NCI-H2196 (cell line): ENCODE data around the gene PPARA.
"Not testable (repeated sequence)": the region's sequence is repeated elsewhere in the genome, so short reads cannot be mapped to it uniquely, and the experiment has no call there.

Experiments used
- DNase-seq: peaks from one replicate; lab custom pipeline; 2025; ENCODE audit not compliant: unreplicated experiment; lab: John Stamatoyannopoulos, UW

Gene PPARA

GRCh38 chr22:46125816-46126765 lies 24.2 kb upstream of the PPARA start:
- DNase-seq = no peak

- DNase-seq = no peak
Measured at GRCh38 chr22:46126853-46127385, 23.4 kb upstream of the PPARA start.

GRCh38 chr22:46127556-46127955 lies 22.8 kb upstream of the PPARA start:
- no peak for DNase-seq

- DNase-seq = no peak
Measured at GRCh38 chr22:46128606-46129005, 21.7 kb upstream of the PPARA start.

DNA sequence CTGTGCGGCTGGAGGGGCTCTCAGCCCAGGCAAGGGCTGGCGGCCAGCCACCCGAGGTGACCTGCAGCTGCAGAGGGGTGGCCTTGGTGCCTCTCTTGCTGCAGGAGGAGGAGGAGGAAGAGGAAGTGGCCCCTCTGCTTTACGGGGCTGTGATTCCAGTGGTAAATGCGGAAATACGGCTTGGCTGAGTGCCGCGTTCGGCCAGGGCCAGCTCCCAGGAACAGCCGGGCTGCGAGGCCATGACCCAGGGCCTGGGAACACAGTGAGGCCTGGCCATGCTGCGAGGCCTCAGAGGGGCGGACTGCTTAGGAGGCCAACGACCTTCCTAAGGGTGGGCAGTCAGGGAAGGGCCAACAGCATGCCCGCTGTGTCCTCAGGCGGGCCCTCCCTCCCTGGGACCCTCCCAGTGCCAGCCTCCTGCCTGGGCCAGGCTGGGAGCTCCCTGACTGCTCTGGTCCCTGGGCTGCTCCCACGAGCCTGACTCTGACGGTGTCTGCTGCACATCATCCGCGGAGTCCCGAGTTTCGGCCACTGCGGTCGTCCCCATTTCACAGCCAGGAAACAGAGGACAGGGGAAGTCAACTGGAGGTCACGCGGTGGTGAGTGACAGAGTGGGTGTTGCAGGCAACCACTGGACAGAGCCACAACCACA lies 20.8 kb upstream of the PPARA start:
- no peak for DNase-seq

GRCh38 chr22:46131151-46131587 lies 19.2 kb upstream of the PPARA start:
- DNase-seq = no peak

DNA sequence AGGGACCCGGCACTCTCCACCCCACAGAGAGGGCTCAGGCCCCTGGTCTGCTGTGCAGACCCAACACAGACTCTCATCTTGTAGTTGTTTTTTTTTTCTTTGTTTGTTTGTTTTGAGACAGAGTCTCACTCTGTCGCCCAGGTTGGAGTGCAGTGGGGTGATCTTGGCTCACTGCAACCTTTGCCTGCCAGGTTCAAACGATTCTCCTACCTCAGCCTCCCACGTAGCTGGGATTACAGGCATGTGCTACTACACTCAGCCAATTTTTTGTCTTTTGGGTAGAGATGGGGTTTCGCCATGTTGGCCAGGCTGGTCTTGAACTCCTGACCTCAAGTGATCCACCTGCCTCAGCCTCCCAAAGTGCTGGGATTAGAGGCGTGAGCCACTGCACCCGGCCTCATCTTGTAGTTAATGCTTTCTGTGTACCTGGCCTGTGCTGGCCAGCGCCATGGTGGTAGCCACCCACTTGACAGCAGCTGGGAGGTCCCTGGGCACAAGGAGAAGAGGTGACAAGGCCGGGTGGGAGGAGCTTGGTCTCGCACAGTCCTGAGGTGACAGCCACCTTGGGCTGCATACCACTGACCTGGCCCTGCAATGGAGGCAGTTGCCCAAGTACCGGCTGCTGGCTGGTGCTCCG lies 18.0 kb upstream of the PPARA start:
- not testable (repeated sequence) for DNase-seq

GRCh38 chr22:46132830-46133587 lies 17.3 kb upstream of the PPARA start:
- no peak for DNase-seq

GRCh38 chr22:46133588-46133855 lies 16.8 kb upstream of the PPARA start:
- DNase-seq = no peak

GRCh38 chr22:46134111-46134705 lies 16.1 kb upstream of the PPARA start:
- DNase-seq = no peak

DNA sequence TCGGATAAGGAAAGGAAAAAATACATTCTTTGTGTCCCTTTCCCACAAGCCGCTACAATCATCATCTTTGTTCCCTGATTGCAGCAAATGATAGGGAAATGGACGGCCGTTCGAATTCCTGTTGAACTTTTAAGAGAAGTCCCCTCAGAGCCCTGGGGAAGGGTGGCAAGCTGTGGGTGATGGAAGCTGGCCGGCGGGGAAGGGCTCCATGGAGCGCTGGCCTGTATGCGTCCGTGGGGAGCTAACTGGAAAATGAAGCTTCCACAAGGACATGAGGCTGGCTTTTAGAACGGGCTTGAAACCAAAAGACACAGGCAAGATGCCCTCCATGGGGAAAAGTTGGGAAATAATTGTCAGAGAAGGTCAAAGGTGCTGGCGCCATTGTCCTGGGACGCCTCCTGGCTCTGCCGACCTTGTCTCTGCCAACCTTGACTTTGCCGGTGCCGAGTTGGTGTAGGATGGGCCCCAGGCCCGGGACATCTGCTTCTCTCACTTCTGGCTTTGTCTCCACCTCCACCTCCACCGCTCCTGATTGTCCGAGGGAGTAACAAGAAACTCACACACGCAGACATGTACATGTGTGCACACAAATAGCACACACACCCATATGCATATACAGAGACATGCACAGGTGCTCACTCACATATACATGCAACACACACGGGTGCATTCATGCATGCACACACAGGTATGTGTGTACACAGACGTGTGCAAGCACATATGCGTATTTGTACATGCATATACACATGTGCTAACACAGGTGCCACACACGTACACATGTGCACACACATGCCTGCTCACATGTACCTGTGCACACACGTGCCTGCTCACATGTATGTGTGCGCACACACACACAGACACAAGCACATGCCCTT lies 14.5 kb upstream of the PPARA start:
- DNase-seq = no peak

GRCh38 chr22:46136486-46137217 lies 13.7 kb upstream of the PPARA start:
- DNase-seq = no peak

- DNase-seq = no peak
Measured at GRCh38 chr22:46137218-46137766, 13.0 kb upstream of the PPARA start.

DNA sequence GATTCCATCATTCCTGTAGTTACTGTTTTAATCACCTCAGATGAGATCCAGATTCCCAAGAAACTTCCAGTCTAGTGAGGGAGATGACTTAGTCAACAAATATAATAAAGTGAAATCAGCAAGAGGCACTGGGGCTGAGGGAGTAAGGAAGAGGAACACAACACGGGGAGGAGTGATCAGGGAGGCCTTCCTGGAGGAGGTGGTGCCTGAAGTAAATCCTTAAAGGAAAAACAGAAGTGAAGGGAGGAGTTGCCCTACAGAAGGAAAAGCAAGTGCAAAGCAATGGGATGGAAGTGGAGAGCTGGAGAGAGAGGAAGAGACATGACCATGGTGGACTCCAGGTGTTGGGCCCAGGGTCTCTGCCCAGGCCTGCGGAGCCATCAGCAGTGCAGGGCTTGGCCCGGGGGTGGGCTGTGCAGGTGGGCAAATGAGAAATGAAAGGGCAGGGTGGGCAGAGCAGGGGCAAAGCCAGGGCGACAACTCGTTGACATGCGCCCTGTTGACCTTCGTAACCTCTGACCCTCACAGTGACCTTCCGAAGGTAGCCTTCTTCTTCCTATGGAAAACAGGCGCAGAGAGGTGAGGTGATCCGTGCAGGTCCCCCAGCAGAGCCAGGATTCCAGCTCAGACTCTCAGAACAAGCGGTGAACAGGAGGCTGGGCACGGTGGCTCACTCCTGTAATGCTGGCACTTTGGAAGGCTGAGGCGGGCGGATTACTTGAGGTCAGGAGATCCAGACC lies 12.1 kb upstream of the PPARA start:
- no peak for DNase-seq

- DNase-seq = not testable (repeated sequence)
Measured at GRCh38 chr22:46139417-46139816, 10.9 kb upstream of the PPARA start.

- DNase-seq = no peak
Measured at GRCh38 chr22:46139895-46140350, 10.4 kb upstream of the PPARA start.

- DNase-seq = no peak
Measured at GRCh38 chr22:46140989-46141928, 9.1 kb upstream of the PPARA start.
